Stimulated activated CD4-positive, alpha-beta T cell treated with anti-CD3 and anti-CD28 coated beads, Interleukin-15, amount 100 ng/mL, for 48 hours (primary cell): Measurements from ENCODE around the gene TSHZ3.

Experiments used
- DNase-seq, 2 donors: peaks; one replicate each; pipeline ENCODE4 v3.0.0-alpha.2; 2020; ENCODE audit warnings: low read depth in 2 of 2

TSHZ3 gene, protein sequence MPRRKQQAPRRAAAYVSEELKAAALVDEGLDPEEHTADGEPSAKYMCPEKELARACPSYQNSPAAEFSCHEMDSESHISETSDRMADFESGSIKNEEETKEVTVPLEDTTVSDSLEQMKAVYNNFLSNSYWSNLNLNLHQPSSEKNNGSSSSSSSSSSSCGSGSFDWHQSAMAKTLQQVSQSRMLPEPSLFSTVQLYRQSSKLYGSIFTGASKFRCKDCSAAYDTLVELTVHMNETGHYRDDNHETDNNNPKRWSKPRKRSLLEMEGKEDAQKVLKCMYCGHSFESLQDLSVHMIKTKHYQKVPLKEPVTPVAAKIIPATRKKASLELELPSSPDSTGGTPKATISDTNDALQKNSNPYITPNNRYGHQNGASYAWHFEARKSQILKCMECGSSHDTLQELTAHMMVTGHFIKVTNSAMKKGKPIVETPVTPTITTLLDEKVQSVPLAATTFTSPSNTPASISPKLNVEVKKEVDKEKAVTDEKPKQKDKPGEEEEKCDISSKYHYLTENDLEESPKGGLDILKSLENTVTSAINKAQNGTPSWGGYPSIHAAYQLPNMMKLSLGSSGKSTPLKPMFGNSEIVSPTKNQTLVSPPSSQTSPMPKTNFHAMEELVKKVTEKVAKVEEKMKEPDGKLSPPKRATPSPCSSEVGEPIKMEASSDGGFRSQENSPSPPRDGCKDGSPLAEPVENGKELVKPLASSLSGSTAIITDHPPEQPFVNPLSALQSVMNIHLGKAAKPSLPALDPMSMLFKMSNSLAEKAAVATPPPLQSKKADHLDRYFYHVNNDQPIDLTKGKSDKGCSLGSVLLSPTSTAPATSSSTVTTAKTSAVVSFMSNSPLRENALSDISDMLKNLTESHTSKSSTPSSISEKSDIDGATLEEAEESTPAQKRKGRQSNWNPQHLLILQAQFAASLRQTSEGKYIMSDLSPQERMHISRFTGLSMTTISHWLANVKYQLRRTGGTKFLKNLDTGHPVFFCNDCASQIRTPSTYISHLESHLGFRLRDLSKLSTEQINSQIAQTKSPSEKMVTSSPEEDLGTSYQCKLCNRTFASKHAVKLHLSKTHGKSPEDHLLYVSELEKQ

DNA sequence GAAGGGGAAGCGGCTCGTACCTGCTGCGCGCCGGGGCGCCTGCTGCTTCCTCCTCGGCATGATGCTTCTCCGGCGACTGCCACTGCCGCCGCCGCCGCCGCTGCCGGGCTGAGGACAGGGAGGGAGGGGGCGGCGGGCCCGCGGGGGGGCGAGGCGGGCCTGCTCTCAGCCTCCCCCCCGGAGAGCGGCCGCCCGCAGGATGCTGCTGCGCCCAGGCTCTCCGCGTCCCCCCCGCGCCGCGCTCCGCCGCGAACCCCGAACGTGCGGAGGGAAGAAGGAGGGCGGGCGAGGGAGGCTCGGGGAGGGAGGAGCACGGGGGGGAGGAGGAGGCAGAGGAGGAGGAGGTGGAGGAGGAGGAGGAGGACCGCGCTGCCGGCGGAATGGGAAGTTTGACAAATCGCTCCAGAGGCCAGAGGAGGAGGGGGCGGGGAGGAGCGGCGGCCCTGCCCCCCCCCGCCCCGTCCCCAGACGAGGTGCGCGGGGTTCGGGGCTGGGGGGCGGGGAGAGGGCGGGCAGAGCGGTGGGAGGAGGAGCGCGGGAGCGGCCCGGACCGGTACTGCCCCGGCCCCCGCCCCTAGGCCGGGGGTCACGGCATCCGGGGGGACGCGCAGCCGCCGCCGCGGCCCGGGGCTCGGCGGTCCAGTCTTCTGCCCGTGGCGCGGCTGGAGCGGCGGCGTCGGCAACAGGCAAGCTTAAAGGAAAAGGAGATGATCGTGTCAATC, at the start of gene TSHZ3:
Gene TSHZ3, minus strand, starts transcription at position 277 of the 722 bp plus-strand sequence. Its CDS starts 217 bp downstream, at position 60.
- DNase-seq = no peak

DNA sequence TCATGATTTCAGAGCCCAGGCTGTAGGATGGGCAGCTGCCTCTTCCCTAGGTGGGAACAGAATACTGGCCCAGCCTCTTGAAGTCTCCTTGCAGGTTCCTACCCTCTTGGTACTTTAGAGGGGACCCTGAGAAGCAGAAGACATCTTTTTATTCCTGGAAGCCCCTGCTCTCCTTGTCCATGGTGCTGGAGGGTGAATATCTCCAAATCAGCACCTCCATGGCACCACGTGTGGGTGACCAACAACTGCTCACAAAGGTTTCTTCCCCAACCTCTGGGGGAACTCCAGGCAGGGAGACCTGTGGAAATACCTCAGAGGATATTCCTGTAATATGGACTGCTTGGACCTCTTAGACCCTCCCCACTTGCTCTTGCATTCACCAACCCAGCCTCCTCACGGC, 48.1 kb upstream of the TSHZ3 start:
- DNase-seq = no peak

DNA sequence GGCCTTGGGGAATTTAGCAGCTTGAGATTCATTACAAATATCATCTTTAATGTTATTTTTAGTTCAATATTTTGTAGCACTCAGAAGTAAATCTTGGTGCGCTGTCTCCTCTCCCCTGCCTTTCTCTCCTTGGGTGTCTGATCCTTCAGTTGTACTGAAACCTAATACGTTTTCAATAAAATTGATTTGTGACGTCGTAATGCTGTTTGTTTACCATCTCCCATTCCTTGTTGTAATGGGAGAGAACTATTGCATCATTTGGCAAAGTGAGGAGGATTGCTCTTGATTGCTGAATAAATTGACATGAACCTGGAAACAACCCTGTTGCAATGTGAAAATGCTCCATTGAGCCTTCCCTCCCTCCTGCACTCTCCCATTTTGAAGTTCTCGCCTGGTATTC, 43.2 kb upstream of the TSHZ3 start:
- DNase-seq = no peak

DNA sequence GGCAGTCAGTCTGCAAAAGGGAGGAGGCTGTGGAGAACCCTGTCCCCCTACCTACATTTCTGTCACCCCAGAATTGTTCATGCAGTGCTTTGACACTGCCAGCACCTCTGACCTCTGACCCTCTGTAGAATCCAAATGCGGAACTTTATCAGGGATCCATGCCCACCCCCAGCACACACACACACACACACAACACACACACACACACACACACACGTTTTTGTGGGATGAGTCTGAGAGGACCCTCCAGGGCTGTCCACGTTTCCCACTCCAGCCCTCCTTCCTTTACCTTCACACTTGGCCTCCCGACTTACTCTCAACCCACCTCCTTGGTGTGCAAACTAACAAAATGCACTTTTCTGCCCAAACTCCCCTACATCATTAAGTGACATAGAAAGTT, 42.3 kb upstream of the TSHZ3 start:
- no peak for DNase-seq

DNA sequence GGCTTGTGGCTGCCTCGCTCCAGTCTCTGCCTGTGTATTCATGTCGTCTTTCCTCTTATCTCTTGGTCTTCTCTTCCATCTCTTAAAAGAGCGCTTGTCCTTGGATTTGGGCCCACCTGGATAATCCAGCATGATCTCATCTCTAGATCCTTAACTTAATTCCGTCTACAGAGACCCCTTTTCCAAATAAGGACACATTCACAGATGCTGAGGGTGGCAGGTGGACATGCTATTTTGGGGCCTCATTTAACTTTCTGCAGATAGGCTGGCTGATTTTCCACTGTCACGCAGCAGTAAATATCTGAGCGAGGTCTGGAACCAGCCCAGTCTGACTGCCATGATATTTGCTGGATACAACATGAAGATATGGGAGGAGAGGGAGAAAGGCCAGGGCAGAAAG, 41.5 kb upstream of the TSHZ3 start:
- no peak for DNase-seq

DNA sequence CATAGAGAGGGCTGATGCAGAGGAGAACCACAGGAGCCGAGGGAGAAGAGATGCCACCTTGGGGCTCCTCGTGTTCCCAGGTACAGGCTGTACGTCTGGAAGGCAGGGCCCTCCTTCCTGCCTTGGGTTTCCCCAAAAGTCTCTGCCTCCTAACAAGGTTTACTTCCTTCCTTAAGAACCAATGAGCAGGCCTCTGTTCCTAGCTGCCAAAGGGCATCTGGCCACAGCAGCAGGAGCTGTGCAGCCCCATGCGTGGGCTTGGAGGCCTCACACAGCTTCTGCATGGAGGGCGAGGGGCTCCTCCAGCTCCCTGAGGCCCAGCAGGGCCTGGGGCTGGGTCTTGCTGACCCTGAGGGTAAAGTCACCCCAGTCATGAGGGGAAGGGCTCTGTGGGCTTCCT, 40.6 kb upstream of the TSHZ3 start:
- no peak for DNase-seq

DNA sequence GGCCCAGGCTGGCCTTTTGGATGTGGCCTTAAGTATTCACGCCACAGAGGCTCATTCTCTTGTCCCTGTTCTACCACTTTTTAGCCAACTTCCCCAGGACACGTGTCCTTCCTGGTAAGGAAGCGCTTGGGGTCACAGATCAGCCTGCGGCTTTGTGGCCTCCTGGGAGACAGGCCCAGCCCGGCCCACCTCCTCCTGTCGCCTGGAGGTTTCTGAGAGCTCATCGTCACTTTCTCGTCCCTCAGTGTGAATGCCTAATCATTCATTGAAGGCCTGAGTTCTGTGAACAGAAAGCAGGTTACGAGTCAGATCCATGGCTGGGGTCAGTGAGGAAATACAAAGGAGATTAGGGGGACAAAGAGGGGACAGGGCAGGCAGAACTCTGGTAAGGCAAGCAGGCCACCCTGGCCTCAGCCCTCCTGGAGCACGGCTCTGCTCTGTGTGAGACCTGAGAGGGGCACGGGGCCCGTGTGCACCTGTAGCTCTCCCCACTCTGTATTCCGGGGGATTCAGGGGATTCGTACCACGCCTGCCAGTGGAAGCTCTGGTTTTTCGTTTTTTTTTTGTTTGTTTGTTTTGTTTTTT, 38.6 kb upstream of the TSHZ3 start:
- DNase-seq = no peak

DNA sequence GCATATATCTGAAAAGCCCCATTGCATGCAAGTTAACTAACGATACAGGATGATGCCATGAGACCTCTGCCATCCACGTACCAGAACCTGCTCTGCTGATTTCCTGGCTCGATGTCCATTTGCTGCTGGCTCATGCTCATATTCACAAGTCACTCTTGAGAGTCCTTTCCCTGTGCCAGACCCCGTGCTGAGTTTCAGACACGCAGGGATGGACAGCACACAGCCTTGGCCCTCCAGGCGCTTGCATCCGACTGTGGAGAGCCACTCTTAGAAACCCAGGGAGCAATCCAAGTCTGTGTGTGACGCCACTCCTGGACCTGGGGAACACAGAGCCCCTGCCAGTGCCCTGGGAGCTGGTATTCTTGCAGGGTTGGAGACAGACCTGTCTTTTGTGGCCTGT, 37.6 kb upstream of the TSHZ3 start:
- DNase-seq = no peak

DNA sequence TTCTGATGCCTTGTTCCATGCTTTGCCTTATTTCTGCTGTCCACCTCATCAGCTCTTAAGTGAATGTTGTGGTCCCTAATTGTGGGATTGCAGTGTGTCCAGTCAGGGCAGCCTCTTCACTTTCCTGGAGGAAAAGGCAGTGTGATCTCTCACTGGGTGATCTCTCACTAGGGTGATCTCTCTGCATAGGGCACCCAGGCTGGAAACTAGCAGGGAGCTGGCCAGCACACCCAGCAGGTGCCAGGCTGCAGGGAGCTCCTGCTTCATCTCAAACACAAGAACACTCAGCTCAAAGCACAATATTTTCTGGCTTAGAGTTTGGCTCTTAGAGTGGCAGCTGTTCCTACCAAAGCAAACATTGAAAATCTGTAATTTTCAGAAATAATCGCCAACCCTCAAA, 36.5 kb upstream of the TSHZ3 start:
- no peak for DNase-seq

DNA sequence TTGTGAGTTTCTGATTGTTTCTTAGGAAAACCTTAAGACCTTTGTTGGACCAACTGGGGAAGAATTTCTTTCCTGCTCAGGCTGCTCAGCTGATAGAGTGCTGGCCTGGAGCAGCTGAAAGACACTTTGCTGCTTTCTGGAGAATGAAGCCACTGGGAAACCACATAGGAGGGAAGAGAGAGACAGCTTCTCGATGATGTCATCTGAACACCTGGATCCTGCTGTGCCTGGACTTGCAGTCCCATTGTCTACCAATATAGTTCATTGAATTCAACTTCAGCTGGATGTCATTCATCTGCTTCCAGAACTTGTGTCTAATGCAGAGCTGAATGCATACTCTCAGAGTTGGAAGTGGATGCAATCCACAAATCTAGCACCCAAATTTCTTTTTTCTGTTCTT, 34.3 kb upstream of the TSHZ3 start:
- no peak for DNase-seq

DNA sequence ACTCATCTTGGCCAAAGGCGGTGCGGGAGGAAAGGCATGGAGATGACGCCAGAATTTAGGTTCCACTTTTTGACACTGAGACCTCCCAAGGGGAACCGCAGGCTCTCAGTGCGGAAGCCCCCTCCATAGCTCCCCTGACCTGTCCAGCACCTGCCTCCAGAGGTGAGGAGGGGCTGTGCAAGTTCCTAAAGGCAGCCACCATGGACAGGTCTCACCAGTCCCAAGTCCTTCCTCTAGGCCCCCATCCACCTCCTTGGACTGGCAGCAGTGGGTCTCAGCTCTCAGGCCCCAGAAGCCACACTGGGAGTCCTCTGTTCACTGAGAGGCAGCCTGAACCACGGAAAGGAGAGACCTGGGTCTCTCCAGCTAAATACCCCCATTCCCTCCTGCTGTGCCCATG, 31.6 kb upstream of the TSHZ3 start:
- DNase-seq = no peak

DNA sequence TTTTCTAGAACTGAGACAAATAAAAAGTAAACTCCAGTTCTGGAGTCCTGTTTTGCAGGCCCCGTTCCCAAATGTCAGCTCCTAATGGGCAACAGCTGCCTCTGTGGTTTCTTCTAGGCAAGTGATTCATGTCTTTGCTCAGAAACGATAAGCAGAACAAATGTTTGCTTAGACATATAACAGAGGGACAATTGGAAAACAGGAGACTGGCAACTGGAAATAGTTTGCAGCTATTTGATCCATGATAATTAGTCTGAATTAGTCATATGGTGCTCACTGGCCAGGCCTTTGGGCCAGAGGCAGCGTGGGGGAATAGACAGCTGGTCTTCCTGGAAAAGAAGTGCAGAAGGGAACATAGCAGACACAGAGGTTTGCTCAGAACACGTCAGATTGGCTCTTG, 29.2 kb upstream of the TSHZ3 start:
- no peak for DNase-seq

DNA sequence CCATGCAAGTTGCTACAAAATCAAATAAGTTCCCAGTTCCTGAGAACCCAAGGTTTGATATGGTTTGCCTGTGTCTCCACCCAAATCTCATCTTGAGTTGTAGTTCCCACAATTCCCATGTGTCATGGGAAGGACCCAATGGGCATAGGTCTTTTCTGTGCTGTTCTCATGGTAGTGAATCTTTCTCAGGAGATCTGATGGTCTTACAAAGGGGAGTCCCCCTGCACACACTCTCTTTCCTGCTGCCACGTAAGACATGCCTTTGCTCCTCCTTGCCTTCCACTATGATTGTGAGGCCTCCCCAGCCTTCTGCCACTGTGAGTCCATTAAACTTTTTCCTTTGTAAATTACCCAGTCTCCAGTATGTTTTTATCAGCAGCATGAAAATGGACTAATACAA, 28.5 kb upstream of the TSHZ3 start:
- DNase-seq = no peak

DNA sequence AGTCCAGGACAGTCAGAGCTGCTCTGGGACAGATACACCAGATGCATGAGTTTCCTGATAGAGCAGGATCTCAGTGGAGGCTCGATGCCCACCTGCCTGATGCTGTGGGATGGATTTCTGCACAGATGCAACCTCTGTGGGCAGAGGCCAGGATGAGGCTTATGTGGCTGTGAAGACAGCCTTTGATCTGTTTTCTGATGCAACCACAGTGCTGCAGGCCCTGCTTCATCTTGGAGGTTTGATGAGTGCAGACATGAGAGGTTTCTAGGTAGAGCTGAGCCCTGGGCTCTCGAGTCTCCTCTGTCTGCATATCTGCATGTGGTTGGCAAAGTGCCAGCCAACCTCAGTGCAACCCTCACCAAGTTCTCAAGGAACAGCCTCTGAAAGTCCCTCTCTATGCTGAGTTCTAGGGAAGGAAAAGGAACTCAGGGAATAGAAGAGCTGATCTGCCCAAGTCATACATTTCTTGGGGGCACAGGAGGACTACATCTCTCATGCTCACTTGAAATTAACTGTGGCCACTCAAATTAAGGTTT, 23.1 kb upstream of the TSHZ3 start:
- no peak for DNase-seq

DNA sequence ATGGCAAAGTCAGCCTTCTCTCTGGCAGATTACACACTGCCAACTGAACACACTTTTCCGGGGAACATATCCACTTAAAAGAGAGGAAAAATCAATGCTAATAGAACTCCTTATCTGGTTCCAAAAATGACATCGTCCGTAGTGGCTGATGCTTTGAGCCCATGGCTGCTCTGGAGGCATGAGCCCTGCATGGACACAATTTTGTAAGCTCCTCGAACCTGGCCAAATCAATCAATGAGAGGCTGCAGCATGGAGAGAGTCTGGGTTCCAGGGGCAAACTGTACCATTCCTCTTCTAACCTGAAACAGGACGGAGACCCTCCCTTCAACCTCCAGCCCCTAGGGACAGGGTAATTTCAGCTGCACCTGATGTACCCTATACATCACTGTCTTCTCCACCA, 21.0 kb upstream of the TSHZ3 start:
- no peak for DNase-seq

DNA sequence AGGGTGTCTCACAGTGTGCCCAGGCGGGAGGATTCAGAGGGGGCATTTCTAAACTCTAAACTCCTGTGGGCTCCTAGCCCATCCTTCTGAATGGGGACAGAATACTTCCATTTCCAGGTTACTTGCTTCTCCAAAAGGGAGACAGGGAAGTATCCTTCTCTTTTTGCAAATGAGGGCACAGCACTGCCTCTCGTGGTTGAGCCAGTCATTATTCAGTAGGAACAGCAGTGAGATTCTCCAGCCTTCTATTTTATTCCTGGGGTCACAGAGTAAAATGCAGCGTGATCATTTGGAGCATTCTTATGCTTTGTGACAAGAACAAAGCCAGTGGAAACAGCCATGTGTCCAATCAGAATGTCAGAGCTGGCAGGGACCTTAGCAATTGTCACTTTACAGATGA, 15.7 kb upstream of the TSHZ3 start:
- DNase-seq = no peak

DNA sequence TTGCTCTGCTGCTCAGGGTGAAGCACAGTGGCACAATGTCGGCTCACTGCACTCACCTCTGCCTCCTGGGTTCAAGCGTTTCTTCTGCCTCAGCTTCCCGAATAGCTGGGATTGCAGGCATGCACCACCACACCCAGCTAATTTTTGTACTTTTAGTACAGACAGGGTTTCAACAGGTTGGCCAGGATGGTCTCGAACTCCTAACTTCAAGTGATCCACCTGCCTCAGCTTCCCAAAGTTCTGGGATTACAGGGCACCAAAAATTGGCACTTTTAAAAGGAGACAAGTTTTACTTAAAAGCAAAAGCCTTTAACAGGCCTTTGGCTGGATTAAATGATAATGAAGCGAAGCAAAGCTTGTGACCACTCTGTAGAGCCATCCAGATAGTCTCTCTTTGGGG, 12.5 kb upstream of the TSHZ3 start:
- no peak for DNase-seq

DNA sequence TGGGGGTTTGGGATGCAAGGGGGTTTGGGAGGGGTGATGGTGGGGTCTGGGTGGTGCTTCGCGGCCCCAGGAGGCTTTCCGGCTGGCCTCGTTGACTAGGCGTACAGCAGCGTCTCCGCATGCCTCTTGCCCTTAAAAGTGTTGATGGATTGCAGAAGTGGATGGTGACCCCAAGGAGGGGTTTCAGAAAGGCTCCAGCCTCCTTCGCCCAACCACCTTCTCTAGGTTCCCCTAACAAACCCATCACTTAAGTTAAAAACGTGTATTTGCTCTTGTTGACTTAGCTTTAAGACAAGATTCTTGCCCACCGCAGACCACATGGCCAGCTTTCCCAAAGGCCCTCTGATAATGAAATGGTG, 8.1 kb upstream of the TSHZ3 start:
- DNase-seq = no peak

DNA sequence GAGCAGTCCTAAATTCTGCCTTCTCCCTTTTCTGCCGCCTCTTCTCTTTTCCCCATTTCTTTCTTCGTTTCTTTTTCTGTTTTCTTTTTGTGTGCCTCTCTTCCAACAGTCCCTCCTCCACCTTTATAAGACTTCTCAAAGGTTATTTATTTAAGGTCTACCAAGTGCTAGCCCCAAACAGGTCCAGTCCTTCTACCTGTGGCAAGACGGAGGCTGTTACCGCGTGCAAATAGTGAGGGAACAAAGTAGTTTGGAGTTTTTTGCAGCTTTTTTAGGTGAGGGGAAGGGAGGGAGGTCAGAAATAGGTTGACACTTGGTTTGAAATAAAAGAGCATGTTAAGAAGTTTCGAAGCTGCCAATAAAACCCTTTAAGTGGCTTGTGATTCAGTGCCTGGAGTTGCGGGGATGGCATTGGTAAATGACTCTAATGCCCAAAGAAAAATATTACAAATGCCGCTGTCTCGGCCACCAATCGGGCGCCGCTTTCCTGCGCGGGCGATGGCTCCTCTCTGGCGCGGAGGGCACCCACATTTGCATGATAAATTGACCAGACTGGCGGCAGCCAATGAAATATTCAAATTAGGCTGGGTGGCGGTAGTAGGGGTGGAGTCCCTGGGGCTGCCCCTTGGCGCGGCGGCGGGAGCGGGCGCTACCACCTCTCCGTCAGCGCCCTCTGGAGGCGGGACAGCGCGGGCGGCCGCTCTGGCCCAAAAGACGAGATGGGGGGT, 7.5 kb upstream of the TSHZ3 start:
- DNase-seq = peak in 1 of 2 donors; percentile 59

DNA sequence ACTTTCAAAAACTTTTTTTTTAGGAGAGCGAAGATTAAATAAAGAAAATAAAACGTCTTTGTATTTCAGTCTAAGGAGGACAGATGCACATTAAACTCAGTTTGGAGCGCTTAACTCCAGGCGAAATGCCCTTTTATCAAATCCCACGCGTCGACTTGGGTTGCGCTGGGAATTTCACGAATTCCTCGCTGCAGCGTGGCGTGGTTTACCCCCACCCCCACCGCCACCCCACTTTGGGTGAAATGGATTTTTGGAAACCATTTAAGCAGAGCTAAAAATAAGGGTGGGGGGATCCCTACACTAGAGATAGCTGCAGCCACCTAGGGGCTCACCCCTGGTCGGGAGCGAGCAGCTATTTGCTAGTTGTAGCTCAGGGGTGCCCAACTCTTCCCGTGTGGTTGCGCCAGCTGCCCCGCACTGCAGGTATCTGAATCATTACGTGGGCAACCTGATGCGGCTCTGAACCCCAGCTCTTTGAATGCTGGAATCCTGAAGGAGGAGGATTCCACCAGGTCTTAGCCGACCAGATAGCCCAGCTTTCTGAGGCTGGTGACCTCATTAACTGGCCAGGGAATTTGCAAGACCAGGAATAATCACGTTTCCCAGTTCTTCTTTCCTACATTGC, 6.5 kb upstream of the TSHZ3 start:
- DNase-seq = no peak
